H1 (cell line): Measurements from ENCODE around the gene ATXN7L3B.
A peak's percentile ranks its signal among the peaks of the same experiment; 100 is the strongest.

Experiments
- ATF3 ChIP-seq: IDR thresholded peaks from 2 replicates; pipeline ENCODE4 v1.6.1; 2011; ENCODE audit warnings: low read depth, mild to moderate bottlenecking, low read length; ENCODE audit not compliant: insufficient read depth
- CEBPB ChIP-seq: IDR thresholded peaks from 2 replicates; pipeline ENCODE4 v1.6.1; 2012; ENCODE audit warnings: low read depth, low read length
- CHD2 ChIP-seq: IDR thresholded peaks from 2 replicates; pipeline ENCODE4 v1.6.1; 2012; ENCODE audit warnings: low read length, improper control_type of control experiment
- CREB1 ChIP-seq: IDR thresholded peaks from 2 replicates; pipeline ENCODE4 v1.6.1; 2012; ENCODE audit warnings: inconsistent platforms
- CTCF ChIP-seq, 3 experiments: IDR thresholded peaks; 1 replicate in 2 of 3; 2 replicates in 1 of 3; pipeline versions ENCODE4 v1.5.1 to v1.6.1; 2011; ENCODE audit warnings: low read length in 3 of 3, mild to moderate bottlenecking in 3 of 3, inconsistent platforms in 2 of 3, low read depth in 1 of 3, moderate library complexity in 1 of 3; ENCODE audit not compliant: insufficient read depth in 1 of 3; ENCODE audit errors: control extremely low read depth in 1 of 3
- EZH2 ChIP-seq: fragments of 200-600 bp; sonication (generic); IDR thresholded peaks from 2 replicates; pipeline ENCODE4 v1.7.1; 2012; ENCODE audit warnings: low read depth, mild to moderate bottlenecking, moderate library complexity, low read length, inconsistent platforms; ENCODE audit not compliant: severe bottlenecking
- HDAC6 ChIP-seq: IDR thresholded peaks from one replicate; pipeline ENCODE4 v1.7.1; 2012; ENCODE audit warnings: low read depth, mild to moderate bottlenecking, inconsistent platforms, low read length, moderate library complexity
- POLR2AphosphoS5 ChIP-seq: IDR thresholded peaks from 2 replicates; pipeline ENCODE4 v1.6.1; 2011; ENCODE audit warnings: low read depth, low read length
- RFX5 ChIP-seq: IDR thresholded peaks from 2 replicates; pipeline ENCODE4 v1.6.1; 2011; ENCODE audit warnings: low read depth, low read length, improper control_type of control experiment, borderline replicate concordance
- RNF2 ChIP-seq: fragments of 200-900, 300-1000 bp; sonication (generic); IDR thresholded peaks from 2 replicates; pipeline ENCODE4 v1.7.1; 2016; ENCODE audit warnings: borderline replicate concordance, low read depth, mild to moderate bottlenecking, antibody characterized with exemption, low read length; ENCODE audit not compliant: poor library complexity, severe bottlenecking; ENCODE audit errors: missing control alignments
- SRF ChIP-seq: IDR thresholded peaks from 2 replicates; pipeline ENCODE4 v1.6.1; 2011; ENCODE audit warnings: mild to moderate bottlenecking, low read depth, low read length, moderate library complexity
- TCF12 ChIP-seq: IDR thresholded peaks from 2 replicates; pipeline ENCODE4 v1.6.1; 2011; ENCODE audit warnings: low read depth, mild to moderate bottlenecking, low read length
- TEAD4 ChIP-seq: IDR thresholded peaks from 2 replicates; pipeline ENCODE4 v1.6.1; 2012; ENCODE audit warnings: low read depth, low read length, inconsistent platforms, mixed read lengths

GRCh38 chr12:74526535-74526934, 11.1 kb upstream of the ATXN7L3B start:
- TF ChIP-seq TCF12 (no peak), CTCF (IDR thresholded peaks at IDR 0.05; ENCODE audit: control extremely low read depth in 1 of 3, insufficient read depth in 1 of 3, low read depth in 1 of 3, low read length in 3 of 3) (no peak), CREB1 (no peak), EZH2 (no peak), TEAD4 (no peak), CEBPB (peak; percentile 40; the same call in 1 of the 2 replicates), CHD2 (no peak), SRF (no peak), HDAC6 (no peak), RFX5 (no peak), POLR2AphosphoS5 (no peak), ATF3 (no peak), RNF2 (no peak)
